Endothelial cell (in vitro differentiated cells): ENCODE results near the gene ZFY. TPM values are rescaled to one million over a fixed set of nuclear protein-coding genes. Genes with fewer than 3 reads are reported as not detected.

Experiments used
- DNase-seq: peaks from one replicate; pipeline ENCODE4 v3.0.0; 2021; ENCODE audit warnings: low spot score
- H3K27ac Mint-ChIP-seq: one replicate; pipeline ENCODE4 v1.8.0; 2021; ENCODE audit warnings: mixed read lengths, inconsistent platforms; ENCODE audit not compliant: unreplicated experiment
- H3K27me3 Mint-ChIP-seq: one replicate; pipeline ENCODE4 v1.8.0; 2021; ENCODE audit warnings: mild to moderate bottlenecking, moderate library complexity, mixed read lengths, inconsistent platforms; ENCODE audit not compliant: unreplicated experiment
- H3K36me3 Mint-ChIP-seq: one replicate; pipeline ENCODE4 v1.8.0; 2021; ENCODE audit warnings: mild to moderate bottlenecking, low read depth, mixed read lengths, inconsistent platforms; ENCODE audit not compliant: unreplicated experiment
- H3K4me1 Mint-ChIP-seq: one replicate; pipeline ENCODE4 v1.8.0; 2021; ENCODE audit warnings: mild to moderate bottlenecking, mixed read lengths, inconsistent platforms; ENCODE audit not compliant: unreplicated experiment
- H3K4me3 Mint-ChIP-seq: one replicate; pipeline ENCODE4 v1.8.0; 2021; ENCODE audit warnings: mild to moderate bottlenecking, mixed read lengths, inconsistent platforms; ENCODE audit not compliant: unreplicated experiment
- H3K9me3 Mint-ChIP-seq: one replicate; pipeline ENCODE4 v1.8.0; 2021; ENCODE audit warnings: mixed read lengths, inconsistent platforms; ENCODE audit not compliant: unreplicated experiment
- CTCF ChIP-seq: fragments of 200-600 bp; sonication (generic); IDR thresholded peaks from one replicate; pipeline ENCODE4 v1.5.0; 2021; ENCODE audit warnings: antibody characterized with exemption; ENCODE audit not compliant: unreplicated experiment
- total RNA-seq: library from RNA; stranded (reverse); fragmentation: NEBNext Ultra II Directional; extraction: Animal tissue kit (Norgen Biotek cat#: 25700); gene quantifications from one replicate; pipeline ENCODE4 v1.2.1, GENCODE V29; 2021; ENCODE audit not compliant: unreplicated experiment

Gene ZFY
- total RNA-seq, 1 donor from 2014 or later: 24.2 TPM

- no peaks in the 10 kb centered on the region for H3K9me3 Mint-ChIP-seq
- no peak overlapping the region for H3K27ac Mint-ChIP-seq
- H3K36me3 Mint-ChIP-seq: no peaks in the 10 kb centered on the region
- peaks cover 8% of the 10 kb centered on the region for H3K4me1 Mint-ChIP-seq
- DNase-seq: no peak
- H3K27me3 Mint-ChIP-seq: peaks cover 4% of the 10 kb centered on the region
- no peak for TF ChIP-seq CTCF
- H3K4me3 Mint-ChIP-seq: no peak overlapping the region
Observed at GRCh38 chrY:2965629-2966028, 30.4 kb downstream of the ZFY start.

DNA sequence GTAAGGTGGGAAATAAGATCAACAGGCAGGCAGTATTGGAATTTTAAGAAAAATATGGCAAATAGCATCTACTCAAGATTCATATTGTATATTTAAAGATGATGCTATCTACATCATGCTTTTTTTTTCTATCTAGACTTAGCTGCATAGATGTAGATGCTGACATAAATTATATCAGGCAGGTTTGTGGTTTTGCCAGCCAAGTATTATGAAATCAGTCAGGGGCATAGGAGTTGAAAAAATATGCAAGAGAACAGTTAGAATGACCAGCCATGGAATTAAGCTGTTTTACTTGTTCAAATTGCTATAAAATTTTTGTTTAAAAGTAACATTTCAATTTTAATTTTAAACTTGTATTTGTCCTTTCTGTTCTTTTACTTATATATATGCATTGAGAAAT is 34.4 kb downstream of the ZFY start:
- no peak for DNase-seq
- H3K4me3 Mint-ChIP-seq: no peak overlapping the region
- H3K36me3 Mint-ChIP-seq: no peaks in the 10 kb centered on the region
- peaks cover 2% of the 10 kb centered on the region for H3K27me3 Mint-ChIP-seq
- no peak overlapping the region for H3K27ac Mint-ChIP-seq
- TF ChIP-seq CTCF: no peak
- H3K9me3 Mint-ChIP-seq: no peaks in the 10 kb centered on the region
- H3K4me1 Mint-ChIP-seq: peaks cover 8% of the 10 kb centered on the region

GRCh38 chrY:2972708-2973107 is 37.5 kb downstream of the ZFY start:
- Mint-ChIP-seq H3K4me1 (peaks cover 8% of the 10 kb centered on the region), H3K27ac (no peak overlapping the region), H3K4me3 (no peak overlapping the region), H3K27me3 (peaks cover 2% of the 10 kb centered on the region), H3K9me3 (no peaks in the 10 kb centered on the region), H3K36me3 (peaks cover 4% of the 10 kb centered on the region)
- no peak for TF ChIP-seq CTCF
- no peak for DNase-seq

DNA sequence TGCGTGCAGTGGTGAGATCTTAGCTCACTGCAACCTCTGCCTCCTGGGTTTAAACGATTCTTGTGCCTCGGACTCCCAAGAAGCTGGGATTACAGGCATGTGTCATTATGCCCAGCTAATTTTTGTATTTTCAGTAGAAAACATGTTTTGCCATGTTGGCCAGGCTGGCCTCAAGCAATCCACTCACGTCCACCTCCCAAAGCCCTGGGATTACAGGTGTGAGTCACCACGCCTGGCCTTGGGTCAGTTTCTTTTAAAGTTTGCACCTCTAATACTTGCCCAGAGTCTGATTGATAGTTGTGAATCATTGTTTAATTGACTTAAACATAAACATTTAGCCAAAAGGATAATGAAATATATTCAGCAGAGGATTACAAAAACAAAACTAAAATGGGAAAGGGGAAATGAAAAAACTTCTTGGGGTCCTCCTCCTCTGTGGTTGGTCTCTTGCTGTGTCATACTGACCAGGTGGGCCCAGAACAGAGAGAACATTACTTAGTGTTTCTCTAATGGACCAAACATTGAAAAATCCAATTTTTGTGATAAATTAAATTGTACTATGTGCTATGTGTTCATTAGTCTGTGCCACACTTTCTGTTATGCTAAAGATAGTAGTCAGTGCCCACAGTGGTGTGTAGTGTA is 38.0 kb downstream of the ZFY start:
- peaks cover 8% of the 10 kb centered on the region for H3K4me1 Mint-ChIP-seq
- no peak overlapping the region for H3K4me3 Mint-ChIP-seq
- DNase-seq: no peak
- H3K36me3 Mint-ChIP-seq: peaks cover 4% of the 10 kb centered on the region
- H3K27ac Mint-ChIP-seq: no peak overlapping the region
- H3K27me3 Mint-ChIP-seq: peaks cover 2% of the 10 kb centered on the region
- no peaks in the 10 kb centered on the region for H3K9me3 Mint-ChIP-seq
- TF ChIP-seq CTCF: no peak

GRCh38 chrY:2979283-2979682 is 44.1 kb downstream of the ZFY start:
- no peaks in the 10 kb centered on the region for H3K27me3 Mint-ChIP-seq
- DNase-seq: no peak
- no peaks in the 10 kb centered on the region for H3K9me3 Mint-ChIP-seq
- no peaks in the 10 kb centered on the region for H3K4me1 Mint-ChIP-seq
- no peak for TF ChIP-seq CTCF
- no peak overlapping the region for H3K4me3 Mint-ChIP-seq
- no peak overlapping the region for H3K27ac Mint-ChIP-seq
- H3K36me3 Mint-ChIP-seq: peaks cover 4% of the 10 kb centered on the region
